ENCODE results near the gene ABO.
"Not testable (repeated sequence)": the region's sequence is repeated elsewhere in the genome, so short reads cannot be mapped to it uniquely, and the experiment has no call there.

ABO gene

GRCh38 chr9:133275105-133276000 is at the start of gene ABO:
ABO (minus strand) TSS chr9:133275201.
- no peak for DNase-seq (ENCODE audit: low read depth)
- TF ChIP-seq CTCF (IDR thresholded peaks at IDR 0.05; ENCODE audit: low read depth, low read length, missing control alignments), result no peak
- H3K4me3 ChIP-seq (ENCODE audit: low read depth, low read length), result no peak within 1 kb of the TSS

- H3K4me3 ChIP-seq (ENCODE audit: low read depth, low read length), result no peak overlapping the region
- TF ChIP-seq CTCF (IDR thresholded peaks at IDR 0.05; ENCODE audit: low read depth, low read length, missing control alignments), result no peak
- DNase-seq (ENCODE audit: low read depth), result no peak
Measured at GRCh38 chr9:133323991-133324703, 49.1 kb upstream of the ABO start.

GRCh38 chr9:133323211-133323610 is 48.2 kb upstream of the ABO start:
- no peak for TF ChIP-seq CTCF (IDR thresholded peaks at IDR 0.05; ENCODE audit: low read depth, low read length, missing control alignments)
- no peak overlapping the region for H3K4me3 ChIP-seq (ENCODE audit: low read depth, low read length)
- DNase-seq (ENCODE audit: low read depth), result no peak

- no peak overlapping the region for H3K4me3 ChIP-seq (ENCODE audit: low read depth, low read length)
- TF ChIP-seq CTCF (IDR thresholded peaks at IDR 0.05; ENCODE audit: low read depth, low read length, missing control alignments), result no peak
- DNase-seq (ENCODE audit: low read depth), result no peak
Measured at GRCh38 chr9:133322701-133323100, 47.7 kb upstream of the ABO start.

GRCh38 chr9:133321411-133321935 is 46.5 kb upstream of the ABO start:
- no peak overlapping the region for H3K4me3 ChIP-seq (ENCODE audit: low read depth, low read length)
- no peak for DNase-seq (ENCODE audit: low read depth)
- no peak for TF ChIP-seq CTCF (IDR thresholded peaks at IDR 0.05; ENCODE audit: low read depth, low read length, missing control alignments)

GRCh38 chr9:133320421-133320881 is 45.5 kb upstream of the ABO start:
- no peak overlapping the region for H3K4me3 ChIP-seq (ENCODE audit: low read depth, low read length)
- TF ChIP-seq CTCF (IDR thresholded peaks at IDR 0.05; ENCODE audit: low read depth, low read length, missing control alignments), result no peak
- DNase-seq (ENCODE audit: low read depth), result no peak

GRCh38 chr9:133317551-133317950 is 42.5 kb upstream of the ABO start:
- not testable (repeated sequence) for DNase-seq (ENCODE audit: low read depth); H3K4me3 ChIP-seq (ENCODE audit: low read depth, low read length)

Measured in GM12864 (cell line).